K562 (cell line): Measurements from ENCODE around the gene SLX9. TPM values are rescaled to one million over a fixed set of nuclear protein-coding genes. Genes with fewer than 3 reads are reported as not detected.

Experiments
- ATAC-seq: fragments of 200-7000 bp; cut with Tn5 transposase; 3 replicates; pipeline ENCODE4 v1.9.1; 2020; ENCODE audit warnings: moderate library complexity
- BruUV-seq: library from RNA; stranded (reverse); fragments of 400-500 nt; replicated peaks from 2 replicates; lab custom pipeline; 2021; lab: Mats Ljungman, UMichigan
- CTCF ChIA-PET: fragments of 300-600 bp; formaldehyde crosslinking; extraction: SDS; loops from one replicate; lab custom pipeline; 2021; ENCODE audit warnings: low intra/inter-chr PET ratio; lab: Yijun Ruan, JAX
- POLR2A ChIA-PET: fragments of 300-600, 350-650 bp; sonication (Branson Sonifier 250); formaldehyde crosslinking; extraction: SDS; loops from one replicate; lab custom pipeline; 2021; ENCODE audit warnings: antibody characterized with exemption, inconsistent platforms; lab: Yijun Ruan, JAX
- DNase-seq, 4 experiments: peaks; one replicate each; pipeline versions ENCODE4 v3.0.0 to v3.0.0-alpha.2; 2011 to 2018; ENCODE audit warnings: low spot score in 3 of 4, mixed read lengths in 3 of 4; ENCODE audit errors: extremely low read depth in 1 of 4
- FAIRE-seq: peaks from 2 replicates; lab custom pipeline; 2011; peaks lifted over from hg19 to GRCh38; lab: Jason Lieb, UNC
- H2AFZ ChIP-seq: 2 replicates; pipeline ENCODE4 v1.6.0; 2011; ENCODE audit warnings: low read depth, low read length, control low read depth, inconsistent platforms
- H3K27ac ChIP-seq: fragments of 200-600 bp; 3 replicates; pipeline ENCODE4 v1.8.0; 2011; ENCODE audit warnings: low read depth, mild to moderate bottlenecking, control low read depth, inconsistent platforms, low read length, moderate library complexity, mixed read lengths; ENCODE audit errors: extremely low read depth
- H3K27me3 ChIP-seq, 2 experiments: fragments of 300-600 bp in 1 of 2; 2 replicates in 1 of 2; 3 replicates in 1 of 2; pipeline versions ENCODE4 v1.6.0 to v1.8.0; 2011; ENCODE audit warnings: inconsistent platforms in 2 of 2, low read length in 2 of 2, mild to moderate bottlenecking in 1 of 2, mixed read lengths in 1 of 2, moderate library complexity in 1 of 2; ENCODE audit not compliant: control insufficient read depth in 2 of 2, insufficient read depth in 2 of 2
- H3K36me3 ChIP-seq: fragments of 300-600 bp; 3 replicates; pipeline ENCODE4 v1.8.0; 2011; ENCODE audit warnings: mild to moderate bottlenecking, low read length, inconsistent platforms; ENCODE audit not compliant: control insufficient read depth, insufficient read depth
- H3K4me1 ChIP-seq, 2 experiments: fragments of 200-600 bp in 1 of 2; replicated peaks in 1 of 2; 2 replicates in 1 of 2; 3 replicates in 1 of 2; pipeline versions ENCODE4 v1.5.1 to v1.8.0; 2011; ENCODE audit warnings: inconsistent platforms in 2 of 2, low read length in 2 of 2, mild to moderate bottlenecking in 1 of 2, mixed read lengths in 1 of 2, moderate library complexity in 1 of 2; ENCODE audit not compliant: control insufficient read depth in 2 of 2, insufficient read depth in 2 of 2
- H3K4me2 ChIP-seq: 2 replicates; pipeline ENCODE4 v1.6.1; 2011; ENCODE audit warnings: low read length, control low read depth, inconsistent platforms, mixed read lengths; ENCODE audit not compliant: insufficient read depth
- H3K4me3 ChIP-seq: fragments of 200-600 bp; sonication (generic), shearing (Covaris generic); 2 replicates; pipeline ENCODE4 v1.5.1; 2016; ENCODE audit warnings: control low read depth, inconsistent platforms
- H3K79me2 ChIP-seq: fragments of 200-600 bp; 3 replicates; pipeline ENCODE4 v1.8.0; 2011; ENCODE audit warnings: low read length, inconsistent platforms; ENCODE audit not compliant: control insufficient read depth, insufficient read depth
- H3K9ac ChIP-seq, 2 experiments: 2 replicates each; pipeline versions ENCODE4 v1.6.0 to v1.6.1; 2011; ENCODE audit warnings: low read depth in 2 of 2, low read length in 2 of 2, control low read depth in 1 of 2, inconsistent platforms in 1 of 2, mild to moderate bottlenecking in 1 of 2, mixed read lengths in 1 of 2; ENCODE audit not compliant: insufficient read depth in 1 of 2
- H3K9me1 ChIP-seq: one replicate; pipeline ENCODE4 v1.6.0; 2011; ENCODE audit warnings: inconsistent platforms, mild to moderate bottlenecking, low read length, moderate library complexity; ENCODE audit not compliant: control insufficient read depth, insufficient read depth
- H3K9me3 ChIP-seq: replicated peaks from 2 replicates; pipeline ENCODE4 v1.5.1; 2011; ENCODE audit warnings: low read depth, low read length, inconsistent platforms; ENCODE audit not compliant: control insufficient read depth, insufficient read depth
- H4K20me1 ChIP-seq: replicated peaks from 2 replicates; pipeline ENCODE4 v1.6.1; 2011; ENCODE audit warnings: low read length, inconsistent platforms, mixed read lengths; ENCODE audit not compliant: control insufficient read depth, insufficient read depth
- ELF4 ChIP-seq: fragments of 450-650 bp; formaldehyde crosslinking; IDR thresholded peaks from 2 replicates; pipeline ENCODE4 v1.4.0; 2022; ENCODE audit warnings: missing genetic modification characterization
- HNRNPLL ChIP-seq: fragments of 200-400 bp; formaldehyde crosslinking; IDR thresholded peaks from 2 replicates; pipeline ENCODE4 v1.6.1; 2017; ENCODE audit warnings: low read length, low read depth, mild to moderate bottlenecking; ENCODE audit not compliant: poor library complexity, severe bottlenecking
- NR0B1 ChIP-seq: fragments of 450-650 bp; IDR thresholded peaks from one replicate; pipeline ENCODE4 v1.6.1; 2018; ENCODE audit warnings: mild to moderate bottlenecking, moderate library complexity; ENCODE audit not compliant: partially characterized antibody
- PTBP1 ChIP-seq: fragments of 200-400 bp; formaldehyde crosslinking; IDR thresholded peaks from 2 replicates; pipeline ENCODE4 v1.6.1; 2017; ENCODE audit warnings: low read depth, low read length
- WGBS: fragments of 100-300 bp; shearing (Covaris generic); methylation state at CpG from one replicate; pipeline ENCODE4 v1.1.6; 2016; ENCODE audit warnings: low coverage, mixed read lengths; ENCODE audit not compliant: insufficient coverage; ENCODE audit errors: missing lambda C conversion rate; 5-methylcytosine and 5-hydroxymethylcytosine counted together
- in situ Hi-C: fragments of 300-500 bp; cut with MboI; formaldehyde crosslinking; loops from 4 replicates; pipeline ENCODE4 v1.15.0; 2018; ENCODE audit warnings: inconsistent platforms, mixed read lengths
- intact Hi-C: fragments of 100-400 bp; cut with micrococcal nuclease; formaldehyde crosslinking; loops from 2 replicates; pipeline ENCODE4 v1.14.2; 2022
- polyA plus RNA-seq, 8 experiments: library from polyadenylated mRNA; depleted of rRNA in 4 of 8; stranded (reverse) in 5 of 8; unstranded in 3 of 8; fragments of >200 nt; fragmentation: Nextera tagmentation in 2 of 8; fragmentation: Illumina TruSeq in 1 of 8; extraction: Ambion mirVana in 2 of 8; extraction: Trizol in 1 of 8; gene quantifications; 2 replicates each; pipeline versions ENCODE4 v1.2.1 to v1.2.3, GENCODE V29; 2011 to 2014; ENCODE audit warnings: inconsistent platforms in 1 of 8, missing spikeins in 1 of 8
- total RNA-seq, 7 experiments: library from RNA; depleted of rRNA in 6 of 7; stranded (reverse); fragments of >200 nt in 6 of 7; fragmentation: Illumina TruSeq in 2 of 7; extraction: Trizol in 2 of 7; gene quantifications; 2 replicates each; pipeline versions ENCODE4 v1.2.1 to v1.2.3, GENCODE V29; 2011 to 2021; ENCODE audit warnings: low replicate concordance in 1 of 7

The SLX9 gene
- total and polyA plus RNA-seq, 9 of the 15 experiments (the other 6 are each of a cell fraction or from before 2014, with no cell fraction given): 1.2 to 75.5 (median 16.5) TPM

GRCh38 chr21:44942566-44942965 is 2.7 kb downstream of the SLX9 start (continued):
- no peak for TF ChIP-seq HNRNPLL
- TF ChIP-seq PTBP1: no peak
- TF ChIP-seq NR0B1: no peak

GRCh38 chr21:44943005-44943685 is 3.3 kb downstream of the SLX9 start:
- Histone ChIP-seq H3K27me3 (no peaks in the 10 kb centered on the region), H3K9me3 (no peaks in the 10 kb centered on the region), H3K79me2 (peaks cover 90% of the 10 kb centered on the region), H3K27ac (no peak overlapping the region), H3K36me3 (peaks cover 68% of the 10 kb centered on the region; the same call in 2 of the 3 replicates), H3K9me1 (peaks cover 8% of the 10 kb centered on the region), H4K20me1 (peaks cover 41% of the 10 kb centered on the region), H3K4me1 (peaks cover 16 to 43% of the 10 kb centered on the region in 2 experiments; a peak in 4 of 5 replicates), H3K9ac (peak overlapping the region in 1 of 2 experiments; percentile 52; a peak in 1 of 4 replicates), H3K4me2 (no peak overlapping the region), H2AFZ (no peak overlapping the region), H3K4me3 (no peak overlapping the region)
- in situ Hi-C loops: no loop called here
- ChIA-PET CTCF (no interaction called here), POLR2A (interaction anchor here (0.6 to 4.2 kb wide), 4 partner anchors 8 to 868 kb away, joined by 3 to 14 read pairs (median 4); no protein-coding TSS in a partner anchor)
- no peak for ATAC-seq
- TF ChIP-seq ELF4: no peak
- BruUV-seq: no TSS peak
- no peak for FAIRE-seq
- intact Hi-C loops: no loop called here
- WGBS: 92% methylated on average over 15 of the region's 15 CpGs
- no peak for DNase-seq
